Right cardiac atrium (tissue), 5 donors: Measurements from ENCODE around the gene ZNF568. TPM values are rescaled to one million over a fixed set of nuclear protein-coding genes. Genes with fewer than 3 reads are reported as not detected.

ENCODE experiments used
- ATAC-seq, 2 donors: fragments of 200-7000 bp; cut with Tn5 transposase; one replicate each; pipeline versions ENCODE4 v1.8.0 to v1.9.1; 2020; ENCODE audit warnings: moderate library complexity in 2 of 2, mild to moderate bottlenecking in 1 of 2
- DNase-seq, 3 donors: peaks; one replicate each; pipeline ENCODE4 v3.0.0-alpha.2; 2020
- H3K27ac ChIP-seq: one replicate; pipeline ENCODE4 v1.5.1; 2013; ENCODE audit warnings: mild to moderate bottlenecking, low read length, control low read depth, moderate library complexity
- H3K27me3 ChIP-seq: one replicate; pipeline ENCODE4 v1.6.1; 2013; ENCODE audit not compliant: control insufficient read depth, insufficient read depth
- H3K4me1 ChIP-seq: one replicate; pipeline ENCODE4 v1.6.1; 2013; ENCODE audit warnings: low read length; ENCODE audit not compliant: control insufficient read depth, insufficient read depth
- H3K4me3 ChIP-seq: one replicate; pipeline ENCODE4 v1.5.1; 2013; ENCODE audit warnings: low read length, control low read depth
- H3K9me3 ChIP-seq: one replicate; pipeline ENCODE4 v1.6.1; 2013; ENCODE audit warnings: low read length; ENCODE audit not compliant: control insufficient read depth
- WGBS: extraction: QIAGEN DNeasy Blood & Tissue Kit; methylation state at CpG from one replicate; pipeline ENCODE4 v1.1.7; 2013; 5-methylcytosine and 5-hydroxymethylcytosine counted together
- intact Hi-C, 4 donors: fragments of 100-400 bp; cut with DNase I; formaldehyde crosslinking; loops; one replicate each; pipeline versions ENCODE4 v1.11.0 to v1.14.0; 2022 to 2023
- polyA plus RNA-seq: library from polyadenylated mRNA; stranded (reverse); fragments of 200-250 nt; gene quantifications from one replicate; pipeline ENCODE4 v1.2.3, GENCODE V29; 2013
- total RNA-seq, 4 donors: library from RNA; stranded (reverse); fragmentation: NEBNext Ultra II Directional; extraction: Animal tissue kit (Norgen Biotek cat#: 25700); gene quantifications; one replicate each; pipeline ENCODE4 v1.2.1, GENCODE V29; 2021
- donor health status: healthy with polysubstance abuse.
- donor health status: DM: no; HTN: yes; CAD: no.
- donor health status: DM: no; HTN: no; CAD: no.
- donor health status: DM: no; HTN: yes; CAD: no; lungs with severe emphysema.
- donor health status: DM: yes; HTN: yes; CAD: no.

The ZNF568 gene
- total and polyA plus RNA-seq, 5 donors = 5.3 to 11.9 (median 8.5) TPM

DNA sequence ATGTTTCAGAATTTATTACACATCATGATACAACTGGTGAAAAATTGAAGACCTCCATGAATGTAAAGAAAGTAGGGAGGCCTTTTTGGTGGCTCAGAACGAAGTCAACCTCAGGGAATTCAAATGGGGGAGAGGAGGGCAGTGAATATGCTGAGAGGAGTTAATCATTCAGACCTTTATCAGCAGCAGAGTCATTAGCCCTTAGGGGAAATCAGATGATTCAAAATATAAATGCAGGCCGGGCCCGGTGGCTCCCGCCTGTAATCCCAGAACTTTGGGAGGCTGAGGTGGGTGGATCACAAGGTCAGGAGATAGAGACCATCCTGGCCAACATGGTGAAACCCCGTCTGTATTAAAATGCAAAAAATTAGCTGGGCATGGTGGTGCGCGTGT, 81.7 kb downstream of the ZNF568 start:
- intact Hi-C loops = no loop called here
- Histone ChIP-seq H3K27ac (no peak overlapping the region), H3K4me1 (no peaks in the 10 kb centered on the region), H3K4me3 (no peak overlapping the region), H3K27me3 (no peaks in the 10 kb centered on the region), H3K9me3 (no peaks in the 10 kb centered on the region)
- no peak for DNase-seq
- WGBS = 90% methylated on average over 7 of the region's 7 CpGs
- ATAC-seq = no peak

GRCh38 chr19:36999313-36999712, 83.2 kb downstream of the ZNF568 start:
- intact Hi-C loops = no loop called here
- ATAC-seq = no peak
- Histone ChIP-seq H3K4me3 (no peak overlapping the region), H3K4me1 (no peaks in the 10 kb centered on the region), H3K27me3 (no peaks in the 10 kb centered on the region), H3K27ac (no peak overlapping the region), H3K9me3 (no peaks in the 10 kb centered on the region)
- DNase-seq = no peak
- WGBS = 94% methylated on average over 2 of the region's 2 CpGs

DNA sequence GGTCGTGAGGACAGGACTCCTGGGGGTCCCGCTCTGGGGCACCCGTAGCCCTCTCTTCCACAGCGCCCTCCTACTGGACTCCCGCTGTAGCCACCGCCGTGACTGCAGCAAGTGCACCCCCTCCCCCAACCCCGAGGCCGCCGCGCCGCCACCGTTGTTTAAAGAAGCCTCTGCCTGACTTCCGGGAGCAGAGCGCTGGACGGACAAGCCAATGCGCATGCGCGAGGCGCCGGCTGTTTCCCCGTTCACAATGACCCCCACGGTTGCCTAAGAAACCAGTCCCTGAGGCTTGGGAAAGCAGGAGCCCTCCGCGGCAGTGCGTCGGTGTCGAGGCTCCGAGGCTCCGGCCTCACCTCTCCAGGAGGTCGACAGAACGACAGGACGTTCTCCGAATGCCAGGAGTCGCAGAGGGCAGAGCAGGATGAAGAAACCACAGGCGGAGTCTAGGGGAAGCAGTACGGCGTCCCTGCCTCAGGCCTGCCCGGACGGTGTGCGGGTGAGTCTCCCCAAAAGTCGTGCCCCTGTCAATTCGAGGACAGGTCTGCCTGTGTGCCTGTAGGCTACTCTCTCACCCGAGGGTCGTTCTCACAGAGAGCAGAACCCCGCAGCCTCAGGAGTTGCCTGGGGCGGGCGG, 91.6 kb downstream of the ZNF568 start:
- ATAC-seq = peak; percentile 89 to 94
- intact Hi-C loops = no loop called here

DNA sequence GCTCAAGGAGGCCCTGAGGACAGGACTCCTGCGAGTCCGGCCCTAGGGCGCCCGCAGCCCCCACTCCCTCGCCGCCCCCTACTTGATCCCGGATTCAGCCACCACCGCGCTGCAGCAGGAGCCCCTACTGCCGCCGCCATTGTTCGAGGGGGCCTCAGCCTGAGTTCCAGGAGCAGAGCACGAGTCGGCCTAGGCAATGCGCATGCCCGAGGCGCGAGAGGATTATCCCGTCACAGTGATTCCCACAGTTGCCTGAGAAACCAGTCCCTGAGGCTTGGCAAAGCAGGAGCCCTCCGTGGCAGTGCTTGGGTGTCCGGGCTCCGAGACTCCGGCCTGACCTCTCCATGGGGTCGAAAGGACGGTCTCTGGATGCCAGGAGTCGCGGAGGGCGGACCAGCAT, 93.7 kb downstream of the ZNF568 start:
- no peaks in the 10 kb centered on the region for H3K27me3 ChIP-seq
- no peaks in the 10 kb centered on the region for H3K4me1 ChIP-seq
- intact Hi-C loops = no loop called here
- no peaks in the 10 kb centered on the region for H3K9me3 ChIP-seq
- H3K27ac ChIP-seq = no peak overlapping the region
- ATAC-seq (no peak), DNase-seq (no peak)
- H3K4me3 ChIP-seq = no peak overlapping the region
- WGBS = 97% methylated on average over 28 of the region's 28 CpGs

More for the DNA sequence above, 91.6 kb downstream of the ZNF568 start:
- Histone ChIP-seq H3K27ac (peak overlapping the region; percentile 4), H3K27me3 (no peaks in the 10 kb centered on the region), H3K4me3 (peak overlapping the region; percentile 51), H3K9me3 (no peaks in the 10 kb centered on the region), H3K4me1 (no peaks in the 10 kb centered on the region)
- DNase-seq = peak; percentile 84 to 94 (median 92)
- WGBS = 21% methylated on average over 48 of the region's 48 CpGs

- WGBS = 96% methylated on average over 41 of the region's 41 CpGs
- Histone ChIP-seq H3K27ac (no peak overlapping the region), H3K4me3 (no peak overlapping the region), H3K9me3 (peaks cover 3% of the 10 kb centered on the region), H3K27me3 (no peaks in the 10 kb centered on the region), H3K4me1 (no peaks in the 10 kb centered on the region)
- no peak for ATAC-seq
- DNase-seq = no peak
- intact Hi-C loops = no loop called here
Observed at GRCh38 chr19:37012093-37012745, 96.1 kb downstream of the ZNF568 start.

- 96% methylated on average over 23 of the region's 23 CpGs for WGBS
- Histone ChIP-seq H3K9me3 (peaks cover 3% of the 10 kb centered on the region), H3K27me3 (no peaks in the 10 kb centered on the region), H3K27ac (no peak overlapping the region), H3K4me1 (no peaks in the 10 kb centered on the region), H3K4me3 (no peak overlapping the region)
- no peak for DNase-seq
- intact Hi-C loops = no loop called here
- no peak for ATAC-seq
Observed at GRCh38 chr19:37014456-37014855, 98.3 kb downstream of the ZNF568 start.

DNA sequence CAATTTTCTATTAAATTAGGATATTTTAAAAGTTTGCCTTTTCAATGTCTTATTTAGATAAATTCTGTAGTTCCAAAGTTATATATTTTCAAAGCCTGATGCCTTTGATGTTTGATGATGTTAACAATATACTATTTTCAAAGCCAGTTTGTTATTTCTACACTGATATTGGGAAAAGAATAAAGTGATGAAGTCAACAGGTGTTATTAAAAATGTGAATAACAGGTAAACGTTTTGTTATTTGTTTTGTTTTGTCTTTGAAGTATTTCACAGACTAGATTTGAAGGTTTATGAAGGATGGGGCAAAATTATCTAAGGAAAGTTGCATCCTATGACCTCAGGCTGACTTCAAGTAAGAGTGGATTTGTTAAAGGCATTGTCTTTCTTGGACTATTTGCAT, 129.0 kb downstream of the ZNF568 start:
- H3K27me3 ChIP-seq = no peaks in the 10 kb centered on the region
- no peak for ATAC-seq

More for the DNA sequence above, 129.0 kb downstream of the ZNF568 start:
- Histone ChIP-seq H3K27ac (no peak overlapping the region), H3K9me3 (no peaks in the 10 kb centered on the region), H3K4me1 (no peaks in the 10 kb centered on the region), H3K4me3 (no peak overlapping the region)
- intact Hi-C loops = no loop called here
- 39% methylated on average over 1 of the region's 1 CpG for WGBS
- DNase-seq = no peak

Other genes starting within 250 kb of the ZNF568 start
- 1 to 10 TPM; 6.9 to 8.7 (median 8.6) TPM for gene ZNF461, start 249.5 kb upstream of the ZNF568 start, total RNA-seq
- 3.5 TPM for gene ZNF461, start 249.5 kb upstream of the ZNF568 start, polyA plus RNA-seq
- gene ZNF567, start 228.7 kb upstream of the ZNF568 start, total RNA-seq = 1 to 10 TPM; 4.0 to 5.8 (median 5.3) TPM
- 2.4 TPM for gene ZNF567, start 228.7 kb upstream of the ZNF568 start, polyA plus RNA-seq
- gene ZNF850, start 143.5 kb upstream of the ZNF568 start, total RNA-seq = 1 to 10 TPM; 4.0 to 4.7 (median 4.5) TPM
- 1.2 TPM for gene ZNF850, start 143.5 kb upstream of the ZNF568 start, polyA plus RNA-seq
- gene ZNF790, start 77.9 kb upstream of the ZNF568 start, total RNA-seq = 10 to 100 TPM in 3 of 4 donors, 1 to 10 TPM in 1; 9.6 to 12.5 (median 11.0) TPM
- 4.3 TPM for gene ZNF790, start 77.9 kb upstream of the ZNF568 start, polyA plus RNA-seq
- gene ZNF345, start 65.5 kb upstream of the ZNF568 start, total RNA-seq = 1 to 10 TPM; 2.1 to 3.9 (median 3.6) TPM
- gene ZNF345, start 65.5 kb upstream of the ZNF568 start, polyA plus RNA-seq = 2.6 TPM
- 1 to 10 TPM; 2.7 to 3.4 (median 2.9) TPM for gene ZNF829, start within 50 bp of the ZNF568 start, total RNA-seq
- gene ZNF829, start within 50 bp of the ZNF568 start, polyA plus RNA-seq = 1.6 TPM
- 10 to 100 TPM in 2 of 4 donors, 1 to 10 TPM in 2; 8.7 to 11.9 (median 9.9) TPM for gene ZNF420, start 162.1 kb downstream of the ZNF568 start, total RNA-seq
- 4.5 TPM for gene ZNF420, start 162.1 kb downstream of the ZNF568 start, polyA plus RNA-seq